Left ventricle myocardium inferior (tissue), 1 donor: ENCODE measurements around the gene JCAD. TPM values are rescaled to one million over a fixed set of nuclear protein-coding genes. Genes with fewer than 3 reads are reported as not detected.
A peak's percentile ranks its signal among the peaks of the same experiment; 100 is the strongest.
"Not testable (repeated sequence)": the region's sequence is repeated elsewhere in the genome, so short reads cannot be mapped to it uniquely, and the experiment has no call there.

Experiments used
- DNase-seq: peaks from one replicate; pipeline ENCODE4 v3.0.0-alpha.2; 2020
- H3K27ac ChIP-seq: fragments of 200-600 bp; replicated peaks from 2 replicates; pipeline ENCODE4 v1.8.0; 2021
- H3K27me3 ChIP-seq: fragments of 200-600 bp; 2 replicates; pipeline ENCODE4 v1.8.0; 2021; ENCODE audit warnings: low read depth
- H3K36me3 ChIP-seq: fragments of 200-600 bp; 2 replicates; pipeline ENCODE4 v1.8.0; 2021
- H3K4me1 ChIP-seq: fragments of 200-600 bp; 2 replicates; pipeline ENCODE4 v1.8.0; 2021
- H3K4me3 ChIP-seq: fragments of 200-600 bp; 2 replicates; pipeline ENCODE4 v1.8.0; 2021; ENCODE audit warnings: mild to moderate bottlenecking, moderate library complexity
- H3K9me3 ChIP-seq: fragments of 200-600 bp; replicated peaks from 2 replicates; pipeline ENCODE4 v1.8.0; 2021
- intact Hi-C: fragments of 100-400 bp; cut with micrococcal nuclease; formaldehyde crosslinking; loops from one replicate; pipeline ENCODE4 v1.11.0; 2022
- total RNA-seq: library from RNA; stranded (reverse); fragmentation: NEBNext Ultra II Directional; extraction: Animal tissue kit (Norgen Biotek cat#: 25700); gene quantifications from one replicate; pipeline ENCODE4 v1.2.1, GENCODE V29; 2021
- TF ChIP-seq, protein P1 (sequence below): fragments of 200-600 bp; IDR thresholded peaks from 2 replicates; pipeline ENCODE4 v1.8.0; 2021; ENCODE audit warnings: antibody characterized with exemption, mild to moderate bottlenecking, borderline replicate concordance
- donor health status: DM: no; HTN: yes; CAD: no; lungs with severe emphysema.

Gene JCAD
- total RNA-seq, 1 donor from 2014 or later, result 23.5 TPM

DNA sequence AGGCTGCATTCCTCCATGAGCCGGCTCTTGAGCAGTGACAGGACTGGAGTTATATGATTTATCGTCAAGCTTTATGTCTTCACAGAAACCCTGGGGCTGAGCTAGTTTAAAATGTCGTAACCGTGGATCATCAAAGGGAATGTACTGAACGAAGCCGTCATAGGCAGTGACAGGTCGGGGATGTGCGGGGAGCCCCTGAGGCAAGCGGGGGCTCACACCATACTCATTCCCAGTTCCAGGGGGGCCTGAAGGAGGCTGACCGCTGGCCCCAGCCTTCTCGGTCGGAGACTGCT lies 30.7 kb downstream of the JCAD start:
- peak overlapping the region; percentile 84 for H3K27ac ChIP-seq
- no peak for DNase-seq
- H3K9me3 ChIP-seq, result no peaks in the 10 kb centered on the region
- H3K36me3 ChIP-seq, result peaks cover 5% of the 10 kb centered on the region
- H3K27me3 ChIP-seq, result peaks cover 20% of the 10 kb centered on the region
- H3K4me1 ChIP-seq, result peaks cover 59% of the 10 kb centered on the region
- TF ChIP-seq, protein P1, sequence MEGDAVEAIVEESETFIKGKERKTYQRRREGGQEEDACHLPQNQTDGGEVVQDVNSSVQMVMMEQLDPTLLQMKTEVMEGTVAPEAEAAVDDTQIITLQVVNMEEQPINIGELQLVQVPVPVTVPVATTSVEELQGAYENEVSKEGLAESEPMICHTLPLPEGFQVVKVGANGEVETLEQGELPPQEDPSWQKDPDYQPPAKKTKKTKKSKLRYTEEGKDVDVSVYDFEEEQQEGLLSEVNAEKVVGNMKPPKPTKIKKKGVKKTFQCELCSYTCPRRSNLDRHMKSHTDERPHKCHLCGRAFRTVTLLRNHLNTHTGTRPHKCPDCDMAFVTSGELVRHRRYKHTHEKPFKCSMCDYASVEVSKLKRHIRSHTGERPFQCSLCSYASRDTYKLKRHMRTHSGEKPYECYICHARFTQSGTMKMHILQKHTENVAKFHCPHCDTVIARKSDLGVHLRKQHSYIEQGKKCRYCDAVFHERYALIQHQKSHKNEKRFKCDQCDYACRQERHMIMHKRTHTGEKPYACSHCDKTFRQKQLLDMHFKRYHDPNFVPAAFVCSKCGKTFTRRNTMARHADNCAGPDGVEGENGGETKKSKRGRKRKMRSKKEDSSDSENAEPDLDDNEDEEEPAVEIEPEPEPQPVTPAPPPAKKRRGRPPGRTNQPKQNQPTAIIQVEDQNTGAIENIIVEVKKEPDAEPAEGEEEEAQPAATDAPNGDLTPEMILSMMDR, result no peak
- H3K4me3 ChIP-seq, result no peak overlapping the region
- intact Hi-C loops, result no loop called here

DNA sequence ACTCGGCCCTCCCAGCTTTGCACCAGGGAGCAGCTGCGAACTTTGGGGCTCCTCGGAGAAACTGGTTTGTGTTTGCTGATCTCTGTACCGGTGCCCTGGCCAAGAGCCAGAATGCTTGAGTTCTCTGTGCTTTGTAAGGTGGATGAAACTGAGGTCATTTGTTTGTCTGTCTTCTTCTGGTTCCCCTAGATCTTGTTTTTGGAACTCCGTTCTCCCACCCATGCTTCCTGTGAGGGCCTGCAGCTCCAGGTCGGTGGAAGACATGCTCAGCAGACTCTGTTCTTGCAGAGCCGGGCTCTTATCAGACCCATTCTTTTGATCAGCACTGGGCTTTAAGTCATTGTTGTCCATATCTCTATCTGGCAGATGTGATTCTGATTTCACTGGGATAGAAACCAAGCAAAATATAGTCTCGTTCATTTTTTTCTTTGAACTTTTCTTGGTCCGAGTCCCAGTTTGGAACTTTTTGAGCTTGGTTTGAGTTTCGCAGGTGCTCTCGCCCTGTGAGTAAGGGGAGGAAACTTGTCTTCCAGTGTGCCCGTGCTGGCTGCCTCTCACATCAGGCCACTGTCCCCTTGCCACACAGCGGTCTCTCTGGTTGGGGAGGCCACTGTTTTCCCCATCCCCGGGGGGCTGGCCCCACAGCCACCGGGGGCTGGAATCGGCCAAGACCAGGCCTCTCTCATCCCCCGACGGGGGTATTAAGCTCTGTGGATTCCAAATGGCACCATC lies 31.2 kb downstream of the JCAD start:
- peak; percentile 59 for DNase-seq
- TF ChIP-seq, protein P1, result no peak
- Histone ChIP-seq H3K4me3 (peak overlapping the region; percentile 31), H3K4me1 (peaks cover 54% of the 10 kb centered on the region), H3K9me3 (no peaks in the 10 kb centered on the region), H3K27ac (peak overlapping the region; percentile 84), H3K27me3 (peaks cover 17% of the 10 kb centered on the region), H3K36me3 (peaks cover 6% of the 10 kb centered on the region)
- intact Hi-C loops, result no loop called here

DNA sequence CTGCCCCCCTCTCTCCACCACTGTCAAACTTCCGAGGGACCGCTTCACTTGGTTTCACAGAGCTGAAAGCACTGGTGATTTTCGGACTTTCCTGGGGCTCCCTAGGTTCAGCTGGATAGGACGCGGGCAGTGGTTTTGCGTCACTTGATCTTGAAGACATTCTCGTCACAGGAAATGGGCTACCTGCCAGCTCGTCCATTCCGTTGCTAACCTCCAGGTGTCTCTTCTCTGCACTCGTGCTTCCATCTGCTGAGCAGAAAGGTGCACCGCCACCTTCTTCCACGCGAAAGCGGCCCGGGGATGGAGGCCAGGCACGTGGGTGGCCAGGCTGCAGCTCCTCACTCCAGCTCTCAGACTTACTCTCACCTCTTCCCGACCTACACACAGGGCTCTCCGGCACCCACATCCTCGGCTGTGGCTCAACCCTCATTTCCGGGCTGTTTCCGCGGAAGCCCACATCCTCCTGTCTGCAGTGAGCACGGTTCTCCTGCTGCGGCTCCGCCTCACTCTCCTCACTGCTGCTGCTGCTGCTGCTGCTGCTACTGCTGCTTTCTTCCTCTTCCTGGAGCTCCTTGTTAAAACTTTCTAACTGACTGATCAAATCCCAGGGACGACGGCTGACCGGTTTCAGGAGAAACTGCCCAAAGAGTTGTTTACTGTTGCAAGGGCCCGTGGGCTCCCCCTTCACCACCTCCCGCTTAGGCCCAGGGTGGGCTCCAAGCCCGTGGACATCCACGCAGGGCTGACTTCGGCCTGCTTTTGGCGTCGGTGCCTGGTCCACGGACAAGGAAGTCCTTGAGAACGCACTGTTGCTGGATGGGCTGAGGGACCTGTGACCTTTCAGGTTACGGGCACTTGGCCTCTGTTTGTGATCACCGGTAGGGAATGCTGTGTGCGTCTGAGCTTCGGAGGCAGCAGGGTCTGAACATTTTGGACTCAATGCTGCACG lies 32.1 kb downstream of the JCAD start:
- no peaks in the 10 kb centered on the region for H3K9me3 ChIP-seq
- intact Hi-C loops, result no loop called here
- DNase-seq, result peak; percentile 38
- H3K27ac ChIP-seq, result peak overlapping the region; percentile 84
- peaks cover 10% of the 10 kb centered on the region for H3K27me3 ChIP-seq
- TF ChIP-seq, protein P1, result no peak
- H3K4me1 ChIP-seq, result peaks cover 48% of the 10 kb centered on the region
- peak overlapping the region; percentile 31 for H3K4me3 ChIP-seq
- peaks cover 8% of the 10 kb centered on the region for H3K36me3 ChIP-seq

DNA sequence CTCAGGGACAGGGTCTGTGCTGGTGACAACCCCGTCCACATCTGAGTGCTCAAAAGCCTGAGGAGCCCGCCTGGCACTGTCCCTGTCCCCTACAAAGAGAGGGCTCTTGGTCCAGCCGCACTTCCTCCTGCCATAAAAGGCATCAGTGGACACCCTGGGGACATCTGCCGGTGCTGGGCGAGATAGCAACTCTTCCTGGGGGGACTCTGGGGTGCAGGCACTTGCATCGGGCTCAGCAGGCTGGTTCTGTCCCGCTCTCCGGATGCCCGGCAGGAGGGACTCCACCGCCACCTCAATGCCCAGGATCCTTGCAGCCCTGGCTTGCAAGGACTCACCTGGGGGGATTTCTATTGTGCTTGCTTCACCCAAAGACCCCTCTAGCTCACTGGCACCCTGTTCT lies 32.8 kb downstream of the JCAD start:
- Histone ChIP-seq H3K36me3 (peaks cover 8% of the 10 kb centered on the region), H3K9me3 (no peaks in the 10 kb centered on the region), H3K4me3 (no peak overlapping the region), H3K4me1 (peaks cover 48% of the 10 kb centered on the region), H3K27ac (peak overlapping the region; percentile 84), H3K27me3 (peaks cover 7% of the 10 kb centered on the region)
- intact Hi-C loops, result no loop called here
- TF ChIP-seq, protein P1, result no peak
- no peak for DNase-seq

DNA sequence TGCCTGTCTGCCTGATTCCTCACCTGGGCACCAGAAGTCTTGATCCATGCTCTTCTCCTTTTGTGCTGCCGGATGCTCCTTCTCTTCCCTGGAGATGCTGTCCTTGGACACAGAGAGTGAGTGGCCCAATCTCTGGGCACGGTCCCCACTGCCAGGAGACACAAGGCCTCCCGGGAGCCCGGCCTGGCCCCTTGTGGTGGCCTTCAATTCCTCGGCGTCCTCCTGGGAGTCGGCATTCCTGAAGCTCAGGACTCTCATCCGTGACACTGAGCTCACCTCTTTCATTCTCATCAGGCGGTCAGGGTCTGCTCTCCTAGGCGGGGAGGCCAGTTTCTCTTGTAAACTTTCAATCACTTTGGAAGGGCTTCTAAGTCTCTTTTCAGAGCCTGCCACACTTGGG lies 33.3 kb downstream of the JCAD start:
- peaks cover 7% of the 10 kb centered on the region for H3K27me3 ChIP-seq
- no peak overlapping the region for H3K4me3 ChIP-seq
- H3K4me1 ChIP-seq, result peaks cover 48% of the 10 kb centered on the region
- TF ChIP-seq, protein P1, result no peak
- no peak for DNase-seq
- intact Hi-C loops, result no loop called here
- peaks cover 8% of the 10 kb centered on the region for H3K36me3 ChIP-seq
- peak overlapping the region; percentile 84 for H3K27ac ChIP-seq
- H3K9me3 ChIP-seq, result no peaks in the 10 kb centered on the region

DNA sequence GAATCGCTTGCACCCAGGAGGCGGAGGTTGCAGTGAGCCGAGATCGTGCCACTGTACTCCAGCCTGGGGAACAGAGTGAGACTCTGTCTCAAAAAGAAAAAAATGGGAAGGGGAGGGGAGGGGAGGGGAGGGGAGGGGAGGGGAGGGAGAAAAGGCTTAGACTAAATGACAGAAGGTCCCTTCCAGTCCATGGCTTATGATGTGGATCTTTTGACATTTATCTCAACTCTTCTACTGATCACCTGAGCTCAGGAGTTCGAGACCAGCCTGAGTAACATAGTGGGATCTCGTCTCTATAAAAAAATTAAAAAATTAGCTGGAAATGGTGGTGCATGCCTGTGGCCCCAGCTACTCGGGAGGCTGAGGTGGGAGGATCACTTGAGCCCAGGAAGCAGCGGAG lies 34.0 kb downstream of the JCAD start:
- intact Hi-C loops, result not testable (repeated sequence)

More for the DNA sequence above, 34.0 kb downstream of the JCAD start:
- not testable (repeated sequence) for H3K27me3 ChIP-seq, DNase-seq, H3K27ac ChIP-seq, H3K9me3 ChIP-seq, H3K36me3 ChIP-seq, H3K4me3 ChIP-seq
- H3K4me1 ChIP-seq, result peaks cover 42% of the 10 kb centered on the region
